GM18519 (cell line): ENCODE data around the gene STK40.
A peak's percentile ranks its signal among the peaks of the same experiment; 100 is the strongest.

Experiments
- ATAC-seq: cut with Tn5 transposase; IDR thresholded peaks from one replicate; pipeline ENCODE4 v1.9.1; 2021; ENCODE audit warnings: mild to moderate bottlenecking, moderate library complexity; ENCODE audit not compliant: unreplicated experiment, low FRiP score

Gene STK40, protein sequence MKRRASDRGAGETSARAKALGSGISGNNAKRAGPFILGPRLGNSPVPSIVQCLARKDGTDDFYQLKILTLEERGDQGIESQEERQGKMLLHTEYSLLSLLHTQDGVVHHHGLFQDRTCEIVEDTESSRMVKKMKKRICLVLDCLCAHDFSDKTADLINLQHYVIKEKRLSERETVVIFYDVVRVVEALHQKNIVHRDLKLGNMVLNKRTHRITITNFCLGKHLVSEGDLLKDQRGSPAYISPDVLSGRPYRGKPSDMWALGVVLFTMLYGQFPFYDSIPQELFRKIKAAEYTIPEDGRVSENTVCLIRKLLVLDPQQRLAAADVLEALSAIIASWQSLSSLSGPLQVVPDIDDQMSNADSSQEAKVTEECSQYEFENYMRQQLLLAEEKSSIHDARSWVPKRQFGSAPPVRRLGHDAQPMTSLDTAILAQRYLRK

DNA sequence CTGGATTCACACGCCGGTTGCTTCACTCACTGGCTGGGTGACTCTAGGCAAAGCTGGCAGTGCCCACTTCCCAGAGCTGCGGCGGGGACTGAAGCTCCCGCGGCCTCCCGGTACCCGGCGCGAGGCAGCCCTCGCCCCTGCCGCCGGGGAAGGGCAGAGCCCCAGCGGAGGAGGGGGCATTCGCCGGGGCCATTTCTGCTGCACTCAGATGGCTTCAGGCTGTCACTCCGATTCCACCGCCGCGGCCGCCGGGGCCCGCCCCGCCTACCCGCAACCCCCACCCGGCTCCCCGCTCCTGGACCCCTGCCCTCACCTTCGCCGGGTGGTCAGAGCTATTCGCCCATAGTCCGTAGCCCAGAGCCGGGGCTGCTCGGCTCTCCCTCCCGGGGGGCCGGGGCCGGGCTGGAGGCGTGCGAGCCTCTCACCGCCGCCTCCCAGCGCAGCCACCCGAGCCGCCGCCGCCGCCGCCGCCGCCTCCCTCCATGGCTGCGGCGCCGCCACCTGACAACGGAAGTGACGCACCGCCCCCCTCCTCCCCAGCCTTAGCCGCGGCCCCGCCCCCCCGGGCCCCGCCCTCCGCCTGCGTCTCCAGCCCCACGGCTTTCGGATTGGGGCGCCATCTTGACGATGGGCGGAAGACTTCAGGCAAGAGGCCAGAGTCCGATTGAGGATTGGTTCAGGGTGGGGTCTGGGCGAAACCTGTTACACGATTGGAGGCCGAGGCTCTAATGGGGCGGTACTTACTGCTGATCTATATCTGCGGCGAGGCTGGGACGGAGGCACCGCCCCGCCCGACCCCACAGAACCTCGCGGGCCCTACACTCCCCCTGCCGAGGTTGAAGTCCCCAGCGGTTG is at the start of gene STK40:
STK40 (minus strand) TSS at position 515 of the 855 bp plus-strand sequence. CDS start 24,592 bp downstream, outside the sequence.
- peak; percentile 80 for ATAC-seq

DNA sequence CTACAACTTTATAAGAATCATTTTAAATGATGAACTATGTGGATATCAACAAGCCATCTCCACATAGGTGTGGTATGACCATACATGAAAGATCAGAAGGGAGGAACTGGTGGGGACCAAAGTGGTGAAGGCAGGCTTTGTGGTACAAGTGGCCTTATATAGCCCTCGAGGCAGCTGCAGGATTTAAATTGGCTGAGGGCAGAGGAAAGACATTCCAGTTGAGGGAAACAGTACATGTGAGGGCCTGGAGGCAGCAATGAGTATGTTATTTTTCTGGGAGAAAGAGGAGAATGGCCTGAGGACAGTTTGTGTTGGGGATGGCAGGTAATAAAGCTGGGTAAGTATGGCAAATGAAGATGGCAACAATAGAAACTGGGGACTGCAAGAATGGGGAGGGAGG is 47.4 kb upstream of the STK40 start:
- ATAC-seq = no peak

DNA sequence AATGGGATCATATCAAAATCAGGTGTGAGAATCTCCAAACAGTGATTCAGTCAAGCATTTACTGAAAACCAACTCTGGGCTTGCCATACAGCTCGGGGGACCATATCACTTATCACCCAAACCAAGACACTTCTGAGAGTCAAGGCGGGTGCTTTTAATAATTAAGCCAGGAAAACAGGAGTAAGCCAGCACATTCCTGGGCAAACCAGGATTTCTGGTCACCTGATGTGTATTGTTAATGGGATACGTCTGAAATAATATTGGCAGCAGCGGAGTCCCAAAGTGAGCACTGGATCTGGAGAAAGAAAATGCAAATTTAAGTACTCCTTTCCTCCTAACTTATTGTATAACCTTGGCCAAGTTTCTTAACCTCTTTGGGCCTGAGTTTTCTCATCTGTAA is 46.9 kb upstream of the STK40 start:
- no peak for ATAC-seq

DNA sequence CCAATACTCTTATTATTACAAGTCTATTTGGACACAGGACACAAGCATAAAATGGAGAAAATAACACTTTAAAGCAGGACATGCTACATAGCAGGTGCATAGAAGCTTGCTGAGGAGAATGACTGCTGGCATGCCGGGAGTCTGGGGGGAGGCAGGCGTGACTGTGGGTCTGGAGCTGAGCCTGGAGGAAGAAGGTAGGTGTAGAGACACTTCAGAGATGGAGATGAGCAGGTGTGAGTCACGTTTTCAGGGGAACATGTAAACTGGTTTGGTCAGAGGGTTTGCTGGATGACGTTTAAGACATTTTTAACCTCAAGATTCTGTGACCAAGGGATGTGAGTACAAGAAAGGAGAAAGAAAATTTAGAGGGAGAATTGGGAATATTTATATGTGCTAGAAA is 40.1 kb upstream of the STK40 start:
- ATAC-seq = no peak

DNA sequence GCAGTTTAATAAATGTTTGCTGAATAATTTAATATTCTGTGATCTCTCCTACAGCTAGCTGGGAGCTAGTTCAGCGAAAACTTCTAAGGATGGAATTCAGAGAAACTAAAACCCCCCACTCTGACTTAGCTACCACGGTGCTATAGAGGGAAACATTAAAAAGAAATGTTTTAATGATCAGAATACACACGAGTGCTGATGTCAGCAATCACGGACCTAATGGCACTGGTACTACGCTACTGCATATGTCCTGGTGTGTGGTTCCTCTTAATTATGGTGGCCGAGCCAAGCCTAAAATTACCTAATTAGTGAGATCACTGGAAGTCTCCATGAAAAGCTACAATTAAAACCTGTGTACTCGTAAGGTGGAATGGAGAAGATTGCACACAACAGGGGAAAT is 35.9 kb upstream of the STK40 start:
- ATAC-seq = no peak

DNA sequence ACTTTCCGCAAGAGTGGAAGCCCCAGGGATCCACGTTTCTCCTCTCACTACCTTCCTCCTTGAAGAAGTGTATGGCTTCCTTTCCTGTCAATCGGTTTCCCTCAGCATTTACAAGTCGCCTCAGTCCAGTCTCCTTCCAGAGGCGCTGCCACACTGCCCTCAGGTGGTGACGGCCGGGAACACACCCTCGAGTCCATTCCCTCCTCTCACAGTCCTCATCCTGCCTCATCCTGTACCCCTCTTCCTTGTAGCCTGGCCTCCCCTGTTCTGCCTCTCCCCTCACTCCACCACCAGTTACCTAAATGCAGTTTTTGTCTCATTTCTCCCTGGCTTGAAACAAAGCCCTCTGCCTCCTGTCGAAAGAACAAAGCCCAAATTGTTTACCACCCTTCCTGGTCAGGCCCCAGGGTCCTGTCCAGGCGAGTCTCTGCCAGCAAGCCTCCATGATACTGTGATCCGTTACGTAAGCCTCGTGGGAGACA is 35.2 kb upstream of the STK40 start:
- ATAC-seq = no peak

DNA sequence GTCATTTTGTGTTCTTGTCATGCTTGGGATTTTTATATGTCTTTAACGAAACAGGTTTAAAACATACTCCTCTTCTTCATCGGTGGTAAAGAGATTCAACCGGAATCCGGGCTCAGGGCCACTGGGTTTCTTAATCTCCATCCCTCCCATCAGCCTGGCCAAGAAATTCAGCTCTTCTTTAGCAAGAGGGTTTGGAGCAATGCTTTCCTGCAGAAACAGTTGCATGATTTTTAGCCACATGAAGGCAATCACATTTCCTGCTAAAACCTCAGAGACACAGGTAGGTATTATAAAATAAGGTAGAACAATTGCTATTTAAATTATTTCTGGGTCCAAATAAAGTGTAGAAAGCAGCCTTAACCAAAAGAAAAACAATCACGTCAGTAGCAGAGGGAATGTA is 34.7 kb upstream of the STK40 start:
- ATAC-seq = no peak

DNA sequence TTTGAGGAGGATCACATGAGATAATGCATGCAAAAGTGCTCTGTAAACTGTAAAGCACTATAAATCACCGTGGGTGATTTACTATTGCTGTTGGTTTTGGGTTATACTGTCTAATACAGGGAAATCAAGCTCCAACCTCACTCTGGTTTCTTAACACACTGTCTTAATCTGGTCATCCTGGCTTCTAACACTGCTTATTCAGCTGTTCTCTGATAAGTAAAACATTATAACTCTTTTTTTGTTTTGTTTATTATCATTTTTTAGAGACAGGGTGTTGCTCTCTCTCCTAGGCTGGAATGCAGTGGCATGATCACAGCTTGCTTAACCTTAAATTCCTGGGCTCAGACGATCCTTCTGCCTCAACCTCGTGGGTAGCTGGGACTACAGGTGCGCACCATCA is 33.8 kb upstream of the STK40 start:
- no peak for ATAC-seq

DNA sequence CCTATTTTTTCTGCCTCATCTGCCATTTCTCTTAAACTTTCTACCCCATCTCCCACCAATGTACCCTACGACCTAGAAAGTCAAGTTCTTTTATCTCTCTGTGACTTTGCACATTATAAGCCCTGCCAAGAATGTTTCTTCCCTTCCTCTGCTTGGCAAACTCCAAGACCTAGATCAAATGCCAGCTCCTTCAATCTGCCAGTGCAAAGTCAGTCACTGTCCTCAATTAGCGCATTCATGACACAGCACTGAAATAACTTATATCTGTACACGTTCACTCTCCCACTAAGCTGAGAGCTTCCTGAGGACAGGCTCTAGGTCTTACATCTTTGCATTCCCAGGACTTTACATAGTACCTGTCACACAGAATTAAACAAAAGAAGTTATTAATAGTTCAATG is 33.4 kb upstream of the STK40 start:
- ATAC-seq = no peak

DNA sequence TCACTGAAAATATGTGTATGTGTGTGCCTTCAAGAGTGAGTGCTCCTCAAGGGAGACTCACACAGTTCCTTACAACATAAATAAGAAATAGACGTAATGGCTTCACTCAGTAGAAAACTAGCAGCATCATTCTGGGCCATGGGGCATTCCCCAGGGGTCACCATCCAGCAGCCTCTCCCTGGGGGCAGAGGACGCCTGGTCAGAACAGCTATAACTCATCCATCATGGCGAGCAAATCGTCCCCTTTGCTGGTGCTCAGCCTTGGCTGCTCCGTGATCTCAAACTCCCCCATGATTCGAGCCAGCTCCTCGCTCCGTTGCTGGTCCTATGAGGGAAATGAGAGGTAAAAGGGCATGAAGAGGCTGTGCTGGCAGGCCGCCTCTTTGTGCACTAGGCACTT is 32.2 kb upstream of the STK40 start:
- ATAC-seq = no peak

DNA sequence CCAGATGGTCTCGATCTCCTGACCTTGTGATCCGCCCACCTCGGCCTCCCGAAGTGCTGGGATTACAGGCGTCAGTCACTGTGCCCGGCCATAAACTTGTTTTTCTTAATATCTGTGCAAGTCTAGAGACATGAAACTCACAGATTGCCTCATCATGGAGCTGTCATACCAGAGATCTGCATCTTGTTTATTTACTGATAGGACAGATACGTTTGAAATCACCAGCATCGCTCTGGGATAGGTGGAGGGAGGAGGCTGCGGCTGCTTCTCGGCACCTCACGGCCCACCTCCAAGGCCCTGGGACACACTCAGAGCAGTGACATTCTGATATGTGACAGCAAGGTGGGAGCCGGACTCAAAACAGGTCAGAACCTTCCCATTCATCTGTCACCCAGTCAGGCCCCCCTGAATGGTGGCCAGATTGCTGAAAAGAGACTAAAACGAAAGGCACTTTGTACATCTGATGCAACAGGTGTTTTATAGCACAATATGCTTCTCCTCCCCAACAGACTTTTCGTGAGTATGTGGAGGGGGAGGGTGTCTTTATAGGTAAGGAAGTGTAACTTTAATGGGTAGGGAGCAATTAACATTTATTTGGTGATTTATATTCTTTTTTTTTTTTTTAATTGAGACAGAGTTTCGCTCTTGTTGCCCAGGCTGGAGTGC is 30.1 kb upstream of the STK40 start:
- ATAC-seq = no peak

DNA sequence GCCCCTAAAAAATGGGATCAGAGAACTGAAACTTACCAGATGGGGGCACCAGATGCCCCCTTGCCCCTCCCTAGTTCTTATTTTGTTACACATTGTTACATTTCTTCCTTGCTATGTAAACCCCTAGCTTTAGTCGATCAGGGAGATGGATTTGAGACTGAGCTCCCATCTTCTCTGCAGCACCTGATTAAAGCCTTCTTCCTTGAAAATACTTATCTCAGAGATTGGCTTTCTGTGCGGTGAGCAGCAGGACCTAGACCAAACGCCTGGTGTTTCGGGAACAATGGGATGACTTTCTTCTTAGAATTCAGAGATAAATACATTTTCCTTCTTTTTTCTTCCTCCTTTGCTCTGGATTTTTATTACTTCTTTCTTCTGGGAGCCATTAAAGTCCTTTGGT is 28.7 kb upstream of the STK40 start:
- ATAC-seq = no peak

DNA sequence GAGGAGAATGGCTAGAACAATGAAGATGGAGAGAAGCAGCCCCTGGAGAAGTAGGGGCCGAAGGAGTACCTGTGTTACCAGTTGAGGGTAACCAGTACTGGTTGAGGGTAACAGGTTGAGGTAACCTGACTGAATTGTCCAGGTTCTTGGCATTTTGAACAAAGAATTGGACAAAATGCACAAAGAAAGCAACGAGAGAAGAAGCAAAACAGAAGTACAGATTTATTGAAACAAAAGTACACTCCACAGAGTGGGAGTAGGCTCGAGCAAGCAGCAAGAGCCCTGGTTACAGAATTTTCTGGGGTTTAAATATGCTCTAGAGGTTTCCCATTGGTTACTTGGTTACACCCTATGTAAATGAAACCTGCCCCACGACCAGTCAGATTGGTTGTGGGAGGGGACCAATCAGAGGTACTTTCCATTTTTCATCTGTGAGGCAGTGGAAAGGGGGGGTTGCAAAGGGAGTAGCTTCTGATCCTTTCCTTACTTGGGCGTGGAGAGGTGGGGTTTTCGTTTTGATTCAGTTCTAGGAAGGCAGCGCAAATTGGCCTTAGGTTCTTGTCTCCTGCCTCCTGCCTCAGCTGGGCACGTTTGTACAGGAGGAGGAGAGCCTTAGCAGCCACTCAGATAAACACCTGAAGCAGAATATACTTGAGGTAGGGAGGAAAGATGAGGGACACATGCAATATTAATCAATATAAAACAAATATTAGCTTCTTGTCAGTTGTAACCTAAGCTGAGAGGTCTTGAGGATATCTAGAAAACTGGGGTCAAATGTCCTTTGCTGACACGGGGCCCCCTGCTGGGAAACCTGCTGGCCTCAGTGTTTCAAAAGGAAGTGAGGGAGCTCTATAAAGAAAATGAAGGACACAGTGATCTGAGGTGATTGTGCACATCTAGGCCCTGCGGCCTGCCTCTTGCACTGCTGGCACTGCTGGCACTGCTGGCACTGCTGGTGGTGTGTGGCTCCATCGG is 26.2 kb upstream of the STK40 start:
- no peak for ATAC-seq

DNA sequence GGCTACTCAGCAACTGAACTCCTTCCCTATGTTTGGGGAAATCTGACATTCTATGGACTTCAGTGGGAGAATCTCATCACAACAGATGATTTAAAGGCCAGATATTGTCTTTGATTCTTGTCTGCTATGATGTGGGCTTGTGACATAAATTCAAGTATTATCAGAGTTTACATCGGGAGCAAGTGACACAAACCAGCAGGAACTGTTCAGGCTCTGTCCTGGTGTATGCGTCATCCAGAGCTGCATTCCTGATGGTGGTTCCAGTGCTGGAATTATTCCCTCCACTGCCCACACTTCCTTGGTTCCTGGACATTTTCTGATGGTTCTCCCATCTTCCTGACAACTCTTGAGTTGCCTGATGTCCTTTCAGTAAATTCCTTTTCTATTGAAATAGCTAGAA is 22.8 kb upstream of the STK40 start:
- no peak for ATAC-seq

DNA sequence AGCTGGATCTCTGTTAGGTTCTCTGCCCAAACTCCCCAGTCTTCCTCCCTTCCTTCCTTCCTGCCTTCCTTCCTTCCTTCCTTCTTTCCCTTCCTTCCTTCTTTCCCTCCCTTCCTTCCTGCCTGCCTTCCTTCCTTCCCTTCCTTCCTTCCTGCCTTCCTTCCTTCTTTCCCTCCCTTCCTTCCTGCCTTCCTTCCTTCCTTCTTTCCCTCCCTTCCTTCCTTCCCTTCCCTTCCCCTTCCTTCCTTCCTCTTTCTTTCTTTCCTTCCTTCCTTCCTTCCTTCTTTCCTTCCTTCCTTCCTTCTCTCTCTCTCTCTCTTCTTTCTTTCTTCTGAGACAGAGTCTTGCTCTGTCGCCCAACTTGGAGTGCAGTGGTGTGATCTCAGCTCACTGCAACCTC is 20.7 kb upstream of the STK40 start:
- no peak for ATAC-seq

DNA sequence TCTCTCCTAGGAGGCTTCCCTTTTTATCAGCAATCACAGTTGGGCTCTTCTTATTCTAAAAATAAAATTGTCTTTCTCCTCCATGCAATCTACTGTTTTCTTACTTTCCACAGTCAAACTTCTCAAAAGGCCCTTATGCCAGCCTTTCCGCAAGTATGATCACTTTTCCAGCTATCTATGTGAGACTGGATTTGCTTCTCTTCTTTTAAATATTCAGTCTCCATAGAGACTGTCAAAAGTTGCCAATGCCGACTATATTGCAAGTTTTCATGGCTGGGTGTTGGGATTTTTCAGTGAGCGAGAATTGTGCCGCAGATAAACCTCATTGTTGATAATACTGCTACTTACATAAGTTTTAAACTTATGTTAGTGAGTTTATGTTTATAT is 16.8 kb upstream of the STK40 start:
- no peak for ATAC-seq

DNA sequence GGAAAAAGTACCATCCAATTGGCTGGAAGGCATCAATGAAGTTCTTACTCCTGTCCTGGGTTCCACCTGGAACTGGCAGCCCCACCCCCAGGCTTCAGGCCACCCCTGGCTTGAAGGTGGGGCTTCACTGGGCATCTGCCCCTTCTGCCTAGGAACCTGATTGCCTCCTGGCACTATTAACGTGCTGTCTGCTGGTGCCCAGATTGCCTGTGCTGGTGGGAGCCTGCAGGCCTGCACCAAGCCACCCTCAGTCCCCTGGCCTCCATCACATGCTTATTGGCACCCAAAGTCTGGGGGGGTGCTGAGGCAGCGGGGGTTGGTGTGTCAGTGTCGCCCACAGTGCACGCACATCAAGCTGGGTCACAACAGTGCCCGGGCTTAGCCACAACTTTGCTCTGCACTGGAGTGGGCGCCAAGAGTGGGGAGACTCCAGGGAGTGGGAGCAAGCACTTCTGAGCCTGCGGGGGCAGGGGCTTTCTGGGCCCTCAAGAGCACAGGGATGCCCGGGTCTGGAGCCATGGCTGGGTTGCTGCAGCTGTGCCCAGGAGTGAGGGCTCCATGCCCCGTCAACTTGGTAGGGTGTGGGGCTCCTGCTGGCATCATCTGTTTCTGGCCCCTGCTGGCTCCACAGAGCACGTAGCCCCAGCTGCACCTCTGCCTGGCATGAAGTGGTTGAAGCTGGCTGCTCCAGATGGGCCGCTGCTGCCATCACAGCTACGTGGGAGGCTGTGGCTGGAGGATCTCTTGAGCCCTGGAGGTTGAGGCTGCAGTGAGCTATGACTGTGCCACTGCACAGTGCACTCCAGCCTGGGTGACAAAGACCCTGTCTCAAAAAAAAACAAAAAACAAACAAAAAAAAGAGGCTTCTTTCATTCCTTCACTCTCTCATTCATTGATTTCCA is 16.1 kb upstream of the STK40 start:
- no peak for ATAC-seq

DNA sequence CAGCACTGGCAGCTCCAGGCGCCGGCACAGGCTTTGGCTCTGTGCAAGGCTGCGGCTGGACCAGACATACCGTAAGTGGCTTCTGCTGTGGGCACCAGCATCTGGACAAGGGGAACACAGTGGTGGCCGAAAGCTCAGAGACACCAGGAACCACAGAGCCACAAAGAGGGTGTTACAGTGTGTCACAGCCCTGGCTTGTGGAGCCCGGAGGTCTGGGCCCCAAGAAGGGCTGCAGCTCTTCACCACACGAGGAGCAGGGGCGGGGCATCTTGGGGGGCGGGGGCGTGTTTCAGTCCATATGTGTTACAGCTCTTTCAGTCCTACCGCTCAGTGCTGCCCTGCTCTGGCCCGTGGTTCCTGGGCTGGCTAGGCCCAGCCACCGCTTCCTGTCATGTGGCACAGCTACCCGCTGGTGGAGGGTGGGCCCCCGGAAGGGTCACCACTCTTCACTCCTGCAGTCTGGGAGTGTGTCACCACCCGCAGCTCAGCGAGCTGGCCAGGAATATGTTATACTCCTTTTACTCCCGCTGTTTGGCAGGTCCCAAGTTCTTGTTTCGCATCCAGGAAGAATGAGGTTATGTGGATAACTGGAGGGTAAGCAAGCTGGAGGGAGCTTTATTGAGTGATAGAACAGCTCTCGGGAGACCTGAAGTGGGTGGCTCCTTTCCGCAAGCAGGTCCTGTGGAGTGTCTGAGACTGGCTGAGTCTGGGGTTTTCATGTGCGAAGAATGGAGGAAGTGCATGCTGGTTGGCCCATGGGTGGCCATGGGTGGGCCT is 15.3 kb upstream of the STK40 start:
- no peak for ATAC-seq
